ENCODE measurements around the gene MDP1. TPM values are rescaled to one million over a fixed set of nuclear protein-coding genes. Genes with fewer than 3 reads are reported as not detected.

The MDP1 gene
- total RNA-seq, 2 experiments from 2014 or later: 23.2 to 26.6 TPM

DNA sequence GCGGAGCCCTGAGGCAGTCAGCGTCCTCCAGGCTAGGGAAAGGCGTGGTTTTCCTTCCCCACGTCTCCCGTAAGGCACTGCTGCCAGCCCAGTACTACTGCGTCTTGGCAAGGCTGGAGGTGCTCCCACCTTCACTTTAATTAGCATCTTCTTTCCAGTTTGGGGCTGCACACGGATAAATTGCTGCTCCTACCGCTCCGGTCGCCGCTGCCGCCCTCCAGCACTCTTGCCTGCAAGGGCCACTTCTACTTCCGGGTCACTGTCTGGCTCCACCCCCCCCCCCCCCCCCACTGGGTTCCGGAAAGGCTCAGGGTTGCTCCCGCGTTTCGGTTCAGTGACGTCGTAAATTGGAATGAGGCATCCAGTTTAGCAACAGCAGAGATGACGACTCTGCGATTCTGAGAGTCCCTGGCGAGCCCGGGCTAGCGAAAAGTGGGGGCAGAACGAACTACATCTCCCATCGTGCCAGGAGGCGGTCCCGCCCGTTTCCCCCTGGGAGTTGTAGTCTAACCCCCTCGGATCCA lies 16.3 kb upstream of the MDP1 start, which contains the start of gene NEDD8:
Gene NEDD8 (minus strand): TSS at position 247 of the 524 bp plus-strand sequence. CDS start 100 bp downstream, at position 147.
- POLR2A ChIA-PET: interaction anchor here (0.5 to 1.5 kb wide), 3 partner anchors 10 to 117 kb away, joined by 4 to 8 read pairs (median 4); partner anchors contain the start of gene TINF2
- intact Hi-C loops (cut with micrococcal nuclease; ENCODE audit: unreplicated experiment): loop anchor here (1.0 kb wide), 1 partner anchor 19 kb away; the partner anchor contains the start of gene CHMP4A
- peak within 1 kb of the TSS; percentile 87 for H3K4me2 ChIP-seq (ENCODE audit: low read length)
- peak; percentile 92 for DNase-seq (ENCODE audit: low spot score)
- H3K9me2 ChIP-seq (ENCODE audit: insufficient read depth, low read length): no peaks in the 10 kb centered on the region
- H3K9me3 ChIP-seq (ENCODE audit: low read length): no peaks in the 10 kb centered on the region
- H3K4me3 ChIP-seq (ENCODE audit: low read depth, low read length, poor library complexity, severe bottlenecking): peak within 1 kb of the TSS; percentile 84
- H3K4me1 ChIP-seq (ENCODE audit: insufficient read depth, low read length, poor library complexity, severe bottlenecking): peaks cover 30% of the 10 kb centered on the region
- H2AFZ ChIP-seq (ENCODE audit: low read length): peak within 1 kb of the TSS; percentile 94
- H3K36me3 ChIP-seq (ENCODE audit: insufficient read depth, low read length): peaks cover 50% of the 10 kb centered on the region
- H3K79me2 ChIP-seq (ENCODE audit: insufficient read depth, low read depth, low read length): peaks cover 48% of the 10 kb centered on the region
- TF ChIP-seq, protein P1, sequence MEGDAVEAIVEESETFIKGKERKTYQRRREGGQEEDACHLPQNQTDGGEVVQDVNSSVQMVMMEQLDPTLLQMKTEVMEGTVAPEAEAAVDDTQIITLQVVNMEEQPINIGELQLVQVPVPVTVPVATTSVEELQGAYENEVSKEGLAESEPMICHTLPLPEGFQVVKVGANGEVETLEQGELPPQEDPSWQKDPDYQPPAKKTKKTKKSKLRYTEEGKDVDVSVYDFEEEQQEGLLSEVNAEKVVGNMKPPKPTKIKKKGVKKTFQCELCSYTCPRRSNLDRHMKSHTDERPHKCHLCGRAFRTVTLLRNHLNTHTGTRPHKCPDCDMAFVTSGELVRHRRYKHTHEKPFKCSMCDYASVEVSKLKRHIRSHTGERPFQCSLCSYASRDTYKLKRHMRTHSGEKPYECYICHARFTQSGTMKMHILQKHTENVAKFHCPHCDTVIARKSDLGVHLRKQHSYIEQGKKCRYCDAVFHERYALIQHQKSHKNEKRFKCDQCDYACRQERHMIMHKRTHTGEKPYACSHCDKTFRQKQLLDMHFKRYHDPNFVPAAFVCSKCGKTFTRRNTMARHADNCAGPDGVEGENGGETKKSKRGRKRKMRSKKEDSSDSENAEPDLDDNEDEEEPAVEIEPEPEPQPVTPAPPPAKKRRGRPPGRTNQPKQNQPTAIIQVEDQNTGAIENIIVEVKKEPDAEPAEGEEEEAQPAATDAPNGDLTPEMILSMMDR (conservative IDR thresholded peaks at IDR 0.05; ENCODE audit: low read length): no peak
- no peak for TF ChIP-seq EZH2phosphoT487 (IDR thresholded peaks at IDR 0.05; ENCODE audit: borderline replicate concordance, low read depth, low read length)
- H3K27ac ChIP-seq (ENCODE audit: low read depth, low read length, poor library complexity, severe bottlenecking): peak within 1 kb of the TSS; percentile 74
- CTCF ChIA-PET (ENCODE audit: unreplicated experiment): interaction anchor here (0.7 kb wide), 1 partner anchor 61 kb away, joined by 3 read pairs; no protein-coding TSS in a partner anchor
- no TSS peak for BruUV-seq (replicated peaks)
- no peaks in the 10 kb centered on the region for H4K20me1 ChIP-seq (ENCODE audit: insufficient read depth, low read length)

DNA sequence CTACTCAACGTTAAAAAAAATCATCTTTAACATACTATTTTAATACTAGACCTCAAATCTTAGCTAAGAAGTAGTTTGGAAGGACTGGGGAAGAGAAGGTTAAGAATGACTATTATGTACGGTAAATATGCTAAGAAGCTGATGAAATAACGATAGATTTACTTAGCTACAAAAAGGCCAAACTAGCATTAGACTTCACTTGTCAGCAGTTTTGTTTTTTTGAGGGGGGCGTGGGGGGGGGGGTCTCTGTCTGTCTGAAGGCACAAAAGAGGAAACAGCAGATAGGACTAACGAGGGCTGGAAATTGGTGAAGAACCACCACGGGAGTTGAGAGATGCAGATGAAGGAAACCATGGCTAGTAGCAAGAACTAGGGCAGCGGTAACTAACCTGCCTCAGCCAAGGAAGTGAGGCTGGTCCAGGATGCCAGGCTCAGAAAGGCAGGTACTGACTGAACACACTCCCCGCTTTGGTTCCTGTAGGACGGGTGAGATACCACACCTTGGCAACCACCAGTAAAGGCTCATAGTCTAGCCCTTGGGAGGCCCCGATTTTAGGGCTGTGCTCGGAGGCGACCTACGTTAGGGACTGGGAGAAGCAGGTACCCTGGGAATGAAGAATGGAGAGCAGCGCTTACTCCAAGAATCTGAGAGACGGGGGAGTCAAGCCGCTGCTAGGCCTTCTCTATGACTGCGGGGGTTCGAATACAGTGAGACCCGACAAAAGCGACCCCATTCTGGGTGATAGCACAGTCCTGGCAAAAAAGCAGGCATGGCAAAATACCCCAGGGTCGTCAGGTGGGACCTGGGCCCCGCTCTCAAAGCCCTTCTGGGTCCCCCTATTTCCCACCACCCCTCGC lies 15.6 kb upstream of the MDP1 start:
- Histone ChIP-seq H3K79me2 (ENCODE audit: insufficient read depth, low read depth, low read length) (peaks cover 55% of the 10 kb centered on the region), H3K4me1 (ENCODE audit: insufficient read depth, low read length, poor library complexity, severe bottlenecking) (peaks cover 30% of the 10 kb centered on the region), H3K4me2 (ENCODE audit: low read length) (peak overlapping the region; percentile 87), H3K9me3 (ENCODE audit: low read length) (no peaks in the 10 kb centered on the region), H3K36me3 (ENCODE audit: insufficient read depth, low read length) (peaks cover 50% of the 10 kb centered on the region), H3K4me3 (ENCODE audit: low read depth, low read length, poor library complexity, severe bottlenecking) (peak overlapping the region; percentile 84), H2AFZ (ENCODE audit: low read length) (peak overlapping the region; percentile 94), H4K20me1 (ENCODE audit: insufficient read depth, low read length) (no peaks in the 10 kb centered on the region), H3K9me2 (ENCODE audit: insufficient read depth, low read length) (no peaks in the 10 kb centered on the region), H3K27ac (ENCODE audit: low read depth, low read length, poor library complexity, severe bottlenecking) (peak overlapping the region; percentile 74)
- TSS peak; percentile 61 for BruUV-seq (replicated peaks)
- intact Hi-C loops (cut with micrococcal nuclease; ENCODE audit: unreplicated experiment): loop anchor here (1.0 kb wide), 1 partner anchor 18 kb away; the partner anchor contains the start of gene CHMP4A
- no peak for TF ChIP-seq EZH2phosphoT487 (IDR thresholded peaks at IDR 0.05; ENCODE audit: borderline replicate concordance, low read depth, low read length)
- TF ChIP-seq, protein P1 (conservative IDR thresholded peaks at IDR 0.05; ENCODE audit: low read length): no peak
- CTCF ChIA-PET (ENCODE audit: unreplicated experiment): no interaction called here
- POLR2A ChIA-PET: interaction anchor here (0.6 to 1.2 kb wide), 6 partner anchors 11 to 139 kb away, joined by 3 to 5 read pairs (median 4); partner anchors contain the start of genes IRF9 and TINF2
- peak; percentile 43 for DNase-seq (ENCODE audit: low spot score)

Data from OCI-LY7 (cell line).